CD4-positive, alpha-beta T cell treated with Interferon gamma for 1 hour (primary cell): Measurements from ENCODE around the gene ABCA2.

Source experiments
- DNase-seq: peaks from one replicate; pipeline ENCODE4 v3.0.0-alpha.2; 2020

Gene ABCA2

GRCh38 chr9:137027369-137028262, at the start of gene ABCA2:
ABCA2 (minus strand) TSS chr9:137028237; CDS start chr9:137028140, 97 bp downstream.
- DNase-seq: no peak

GRCh38 chr9:137077010-137077747, 49.1 kb upstream of the ABCA2 start, which contains the start of gene UAP1L1:
UAP1L1 (plus strand) TSS chr9:137077517; CDS start chr9:137077533, 16 bp downstream.
- DNase-seq: peak; percentile 72

GRCh38 chr9:137076636-137077009, 48.6 kb upstream of the ABCA2 start:
- DNase-seq: no peak

- DNase-seq: no peak
These were observed 47.3 kb upstream of the ABCA2 start for GRCh38 chr9:137075275-137075775.

- DNase-seq: no peak
These were observed 46.7 kb upstream of the ABCA2 start for GRCh38 chr9:137074657-137075274.

- DNase-seq: no peak
These were observed 46.0 kb upstream of the ABCA2 start for GRCh38 chr9:137073992-137074399.

GRCh38 chr9:137071282-137071681, 43.2 kb upstream of the ABCA2 start:
- DNase-seq: no peak

GRCh38 chr9:137070906-137071275, 42.9 kb upstream of the ABCA2 start:
- DNase-seq: no peak

GRCh38 chr9:137070201-137070905, 42.3 kb upstream of the ABCA2 start, which contains the start of gene SAPCD2:
SAPCD2 (minus strand) TSS chr9:137070557; CDS start chr9:137070460, 97 bp downstream.
- peak; percentile 84 for DNase-seq

- no peak for DNase-seq
These were observed 41.6 kb upstream of the ABCA2 start for GRCh38 chr9:137069508-137070091.

- DNase-seq: no peak
These were observed 40.8 kb upstream of the ABCA2 start for GRCh38 chr9:137068539-137069507.

GRCh38 chr9:137067860-137068538, 40.0 kb upstream of the ABCA2 start:
- peak; percentile 89 for DNase-seq

GRCh38 chr9:137066096-137066861, 38.2 kb upstream of the ABCA2 start:
- no peak for DNase-seq

- no peak for DNase-seq
These were observed 37.4 kb upstream of the ABCA2 start for GRCh38 chr9:137065336-137065967.

- DNase-seq: no peak
These were observed 36.8 kb upstream of the ABCA2 start for GRCh38 chr9:137064880-137065164.

- DNase-seq: peak; percentile 43
These were observed 36.2 kb upstream of the ABCA2 start for GRCh38 chr9:137064027-137064879.

- DNase-seq: no peak
These were observed 35.4 kb upstream of the ABCA2 start for GRCh38 chr9:137063311-137064026.
